Kidney glomerular epithelial cell (primary cell): ENCODE measurements around the gene ADAMTS2.

ENCODE experiments used
- DNase-seq: peaks from one replicate; lab custom pipeline; 2025; lab: John Stamatoyannopoulos, UW

The ADAMTS2 gene

GRCh38 chr5:179345433-179346321 lies at the start of gene ADAMTS2:
Gene ADAMTS2, minus strand, starts transcription at chr5:179345461. Its CDS starts 133 bp downstream, at chr5:179345328.
- DNase-seq: no peak

- DNase-seq: no peak
These were observed 47.8 kb upstream of the ADAMTS2 start for GRCh38 chr5:179393078-179393477.

- DNase-seq: no peak
These were observed 42.2 kb upstream of the ADAMTS2 start for GRCh38 chr5:179387151-179388110.

GRCh38 chr5:179385914-179386313 lies 40.7 kb upstream of the ADAMTS2 start:
- DNase-seq: no peak

GRCh38 chr5:179382486-179382885 lies 37.2 kb upstream of the ADAMTS2 start:
- no peak for DNase-seq

GRCh38 chr5:179381691-179382090 lies 36.4 kb upstream of the ADAMTS2 start:
- no peak for DNase-seq

- no peak for DNase-seq
These were observed 35.2 kb upstream of the ADAMTS2 start for GRCh38 chr5:179380211-179381035.

GRCh38 chr5:179379321-179379890 lies 34.1 kb upstream of the ADAMTS2 start:
- no peak for DNase-seq

- DNase-seq: no peak
These were observed 33.4 kb upstream of the ADAMTS2 start for GRCh38 chr5:179378441-179379271.

- DNase-seq: no peak
These were observed 32.8 kb upstream of the ADAMTS2 start for GRCh38 chr5:179378116-179378440.

- DNase-seq: no peak
These were observed 32.3 kb upstream of the ADAMTS2 start for GRCh38 chr5:179377421-179378115.

- DNase-seq: no peak
These were observed 31.6 kb upstream of the ADAMTS2 start for GRCh38 chr5:179376701-179377420.

GRCh38 chr5:179375831-179376365 lies 30.6 kb upstream of the ADAMTS2 start:
- no peak for DNase-seq

GRCh38 chr5:179375236-179375685 lies 30.0 kb upstream of the ADAMTS2 start:
- DNase-seq: no peak

GRCh38 chr5:179374506-179375235 lies 29.4 kb upstream of the ADAMTS2 start:
- DNase-seq: no peak

- no peak for DNase-seq
These were observed 28.8 kb upstream of the ADAMTS2 start for GRCh38 chr5:179373961-179374505.

GRCh38 chr5:179373101-179373934 lies 28.1 kb upstream of the ADAMTS2 start:
- no peak for DNase-seq
